HEK293 (cell line): Measurements from ENCODE around the gene SSPN.

Experiments used
- CTCF ChIA-PET: fragments of 350-600 bp; formaldehyde crosslinking; extraction: SDS; loops from one replicate; lab custom pipeline; 2021; ENCODE audit warnings: antibody characterized with exemption; lab: Yijun Ruan, JAX
- POLR2A ChIA-PET: fragments of 300-600 bp; formaldehyde crosslinking; extraction: SDS; loops from one replicate; lab custom pipeline; 2020; ENCODE audit warnings: antibody characterized with exemption, inconsistent platforms; lab: Yijun Ruan, JAX
- H3K27ac ChIP-seq: fragments of 200-500 bp; sonication (Bioruptor generic); 2 replicates; pipeline ENCODE4 v1.5.1; 2014; ENCODE audit warnings: low read depth, low read length, control low read depth, inconsistent platforms; ENCODE audit errors: extremely low read depth
- H3K36me3 ChIP-seq, 2 experiments: fragments of 200-500 bp in 1 of 2; sonication (Bioruptor generic) in 1 of 2; 1 replicate in 1 of 2; 2 replicates in 1 of 2; pipeline ENCODE4 v1.5.1; 2014 to 2017; ENCODE audit warnings: inconsistent platforms in 2 of 2, low read length in 2 of 2; ENCODE audit not compliant: control insufficient read depth in 2 of 2, insufficient read depth in 1 of 2
- H3K4me1 ChIP-seq: fragments of 200-500 bp; sonication (Bioruptor generic); 2 replicates; pipeline ENCODE4 v1.5.1; 2014; ENCODE audit warnings: mild to moderate bottlenecking, low read length, inconsistent platforms; ENCODE audit not compliant: control insufficient read depth, insufficient read depth
- H3K4me3 ChIP-seq: 2 replicates; pipeline ENCODE4 v1.5.1; 2011; ENCODE audit warnings: low read depth, mild to moderate bottlenecking, control low read depth, low read length, moderate library complexity
- H3K9me3 ChIP-seq: fragments of 200-500 bp; sonication (Bioruptor generic); 2 replicates; pipeline ENCODE4 v1.5.1; 2014; ENCODE audit warnings: low read depth, low read length, inconsistent platforms; ENCODE audit not compliant: control insufficient read depth, insufficient read depth
- GFI1B ChIP-seq: fragments of 450-650 bp; formaldehyde crosslinking; IDR thresholded peaks from 2 replicates; pipeline ENCODE4 v1.5.1; 2016; ENCODE audit warnings: missing biosample characterization, missing genetic modification characterization
- HOXC10 ChIP-seq: sonication (generic); formaldehyde crosslinking; IDR thresholded peaks from 2 replicates; pipeline ENCODE4 v1.8.1; 2023; ENCODE audit warnings: mild to moderate bottlenecking, missing genetic modification reagents
- KLF1 ChIP-seq: fragments of 450-650 bp; formaldehyde crosslinking; IDR thresholded peaks from 2 replicates; pipeline ENCODE4 v1.5.1; 2016; ENCODE audit warnings: missing biosample characterization, missing genetic modification characterization
- KLF10 ChIP-seq: fragments of 450-650 bp; IDR thresholded peaks from 2 replicates; pipeline ENCODE4 v1.5.1; 2018; ENCODE audit warnings: missing biosample characterization, mild to moderate bottlenecking, missing genetic modification characterization
- KLF16 ChIP-seq: fragments of 450-650 bp; formaldehyde crosslinking; IDR thresholded peaks from 2 replicates; pipeline ENCODE4 v1.5.1; 2017; ENCODE audit warnings: missing biosample characterization, missing genetic modification characterization
- WT1 ChIP-seq: fragments of 450-650 bp; formaldehyde crosslinking; IDR thresholded peaks from 2 replicates; pipeline ENCODE4 v1.5.1; 2016; ENCODE audit warnings: missing biosample characterization, missing genetic modification characterization
- ZBTB48 ChIP-seq: fragments of 450-650 bp; formaldehyde crosslinking; IDR thresholded peaks from 2 replicates; pipeline ENCODE4 v1.5.1; 2016; ENCODE audit warnings: missing biosample characterization, missing genetic modification characterization
- ZBTB7A ChIP-seq: fragments of 450-650 bp; formaldehyde crosslinking; IDR thresholded peaks from 2 replicates; pipeline ENCODE4 v1.5.1; 2016; ENCODE audit warnings: low read depth, missing biosample characterization, missing genetic modification characterization
- ZNF10 ChIP-seq: fragments of 450-650 bp; formaldehyde crosslinking; IDR thresholded peaks from 2 replicates; pipeline ENCODE4 v1.5.1; 2017; ENCODE audit warnings: missing biosample characterization, missing genetic modification characterization
- ZNF19 ChIP-seq: fragments of 450-650 bp; formaldehyde crosslinking; IDR thresholded peaks from 2 replicates; pipeline ENCODE4; 2016; ENCODE audit warnings: missing biosample characterization, missing genetic modification characterization, low read depth
- ZNF221 ChIP-seq: fragments of 450-650 bp; formaldehyde crosslinking; IDR thresholded peaks from 2 replicates; pipeline ENCODE4 v1.5.1; 2017; ENCODE audit warnings: missing biosample characterization, missing genetic modification characterization, borderline replicate concordance
- ZNF423 ChIP-seq: fragments of 450-650 bp; formaldehyde crosslinking; IDR thresholded peaks from 2 replicates; pipeline ENCODE4 v1.5.1; 2016; ENCODE audit warnings: missing biosample characterization, missing genetic modification characterization
- ZNF560 ChIP-seq: fragments of 450-650 bp; formaldehyde crosslinking; IDR thresholded peaks from 2 replicates; pipeline ENCODE4 v1.5.1; 2017; ENCODE audit warnings: missing biosample characterization, missing genetic modification characterization, borderline replicate concordance
- ZNF670 ChIP-seq: fragments of 450-650 bp; formaldehyde crosslinking; IDR thresholded peaks from 2 replicates; pipeline ENCODE4 v1.5.1; 2016; ENCODE audit warnings: missing biosample characterization, missing genetic modification characterization, low read depth
- TF ChIP-seq, protein P1 (sequence below): fragments of 450-650 bp; formaldehyde crosslinking; conservative IDR thresholded peaks from 2 replicates; pipeline ENCODE4 v1.5.1; 2016; ENCODE audit warnings: low read depth, missing biosample characterization, missing genetic modification characterization
- TF ChIP-seq, protein P2 (sequence below): IDR thresholded peaks from 2 replicates; pipeline ENCODE4 v1.6.1; 2011; ENCODE audit warnings: mild to moderate bottlenecking, low read depth, low read length, borderline replicate concordance
- TF ChIP-seq, protein P3 (sequence below): fragments of 450-650 bp; formaldehyde crosslinking; IDR thresholded peaks from 2 replicates; pipeline ENCODE4 v1.5.1; 2016; ENCODE audit warnings: missing biosample characterization, missing genetic modification characterization
- TF ChIP-seq, protein P4 (sequence below): fragments of 450-650 bp; formaldehyde crosslinking; IDR thresholded peaks from 2 replicates; pipeline ENCODE4 v1.5.1; 2016; ENCODE audit warnings: missing biosample characterization, missing genetic modification characterization
- TF ChIP-seq, protein P5 (sequence below): fragments of 450-650 bp; formaldehyde crosslinking; IDR thresholded peaks from 2 replicates; pipeline ENCODE4; 2016; ENCODE audit warnings: missing biosample characterization, missing genetic modification characterization
- TF ChIP-seq, protein P6 (sequence below): fragments of 450-650 bp; formaldehyde crosslinking; IDR thresholded peaks from 2 replicates; pipeline ENCODE4 v1.5.1; 2016; ENCODE audit warnings: missing biosample characterization, missing genetic modification characterization

The SSPN gene

DNA sequence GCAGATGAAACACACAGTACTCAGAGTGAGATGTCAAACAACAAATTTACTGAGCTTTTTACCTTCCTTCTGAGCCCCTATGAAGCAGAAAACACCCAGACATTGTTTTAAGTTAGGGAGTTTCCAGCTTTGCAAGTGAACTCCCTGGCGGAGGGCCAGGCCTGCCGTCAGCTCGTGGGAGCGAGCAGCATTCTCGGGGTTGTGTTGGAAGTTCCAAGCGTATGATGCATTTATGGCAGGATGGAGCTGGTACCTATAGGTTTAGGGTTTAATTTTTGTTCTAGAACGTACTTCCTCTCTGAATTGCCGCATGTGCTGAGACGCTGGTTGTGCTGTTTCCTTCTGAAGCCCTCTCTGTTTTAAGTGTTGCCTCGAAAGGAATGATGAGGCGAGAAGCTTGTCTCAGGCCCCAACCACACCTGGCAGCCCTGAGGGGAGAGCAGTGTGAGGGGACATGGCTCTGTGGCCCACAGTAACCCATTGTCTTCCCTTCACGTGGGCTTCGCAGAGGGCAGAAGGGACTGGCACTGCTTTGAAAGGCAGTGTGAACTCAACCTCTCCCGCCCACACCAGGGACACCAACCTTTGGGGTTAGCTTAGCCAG lies 76.6 kb downstream of the SSPN start:
- peak; percentile 44; the same call in 1 of the 2 replicates for TF ChIP-seq WT1 (tag by site-specific recombination)
- TF ChIP-seq, protein P1, sequence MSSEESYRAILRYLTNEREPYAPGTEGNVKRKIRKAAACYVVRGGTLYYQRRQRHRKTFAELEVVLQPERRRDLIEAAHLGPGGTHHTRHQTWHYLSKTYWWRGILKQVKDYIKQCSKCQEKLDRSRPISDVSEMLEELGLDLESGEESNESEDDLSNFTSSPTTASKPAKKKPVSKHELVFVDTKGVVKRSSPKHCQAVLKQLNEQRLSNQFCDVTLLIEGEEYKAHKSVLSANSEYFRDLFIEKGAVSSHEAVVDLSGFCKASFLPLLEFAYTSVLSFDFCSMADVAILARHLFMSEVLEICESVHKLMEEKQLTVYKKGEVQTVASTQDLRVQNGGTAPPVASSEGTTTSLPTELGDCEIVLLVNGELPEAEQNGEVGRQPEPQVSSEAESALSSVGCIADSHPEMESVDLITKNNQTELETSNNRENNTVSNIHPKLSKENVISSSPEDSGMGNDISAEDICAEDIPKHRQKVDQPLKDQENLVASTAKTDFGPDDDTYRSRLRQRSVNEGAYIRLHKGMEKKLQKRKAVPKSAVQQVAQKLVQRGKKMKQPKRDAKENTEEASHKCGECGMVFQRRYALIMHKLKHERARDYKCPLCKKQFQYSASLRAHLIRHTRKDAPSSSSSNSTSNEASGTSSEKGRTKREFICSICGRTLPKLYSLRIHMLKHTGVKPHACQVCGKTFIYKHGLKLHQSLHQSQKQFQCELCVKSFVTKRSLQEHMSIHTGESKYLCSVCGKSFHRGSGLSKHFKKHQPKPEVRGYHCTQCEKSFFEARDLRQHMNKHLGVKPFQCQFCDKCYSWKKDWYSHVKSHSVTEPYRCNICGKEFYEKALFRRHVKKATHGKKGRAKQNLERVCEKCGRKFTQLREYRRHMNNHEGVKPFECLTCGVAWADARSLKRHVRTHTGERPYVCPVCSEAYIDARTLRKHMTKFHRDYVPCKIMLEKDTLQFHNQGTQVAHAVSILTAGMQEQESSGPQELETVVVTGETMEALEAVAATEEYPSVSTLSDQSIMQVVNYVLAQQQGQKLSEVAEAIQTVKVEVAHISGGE (tag by site-specific recombination), result no peak
- TF ChIP-seq, all 188 proteins: peak for 1
- POLR2A ChIA-PET, result no interaction called here
- Histone ChIP-seq H3K4me1 (peaks cover 18% of the 10 kb centered on the region), H3K4me3 (no peak overlapping the region), H3K9me3 (no peaks in the 10 kb centered on the region), H3K36me3 (no peaks in the 10 kb centered on the region), H3K27ac (no peak overlapping the region; the same call in 1 of the 2 replicates)
- CTCF ChIA-PET, result interaction anchor here (1.1 to 1.5 kb wide), 2 partner anchors 148 to 174 kb away, joined by 3 read pairs; no protein-coding TSS in a partner anchor

DNA sequence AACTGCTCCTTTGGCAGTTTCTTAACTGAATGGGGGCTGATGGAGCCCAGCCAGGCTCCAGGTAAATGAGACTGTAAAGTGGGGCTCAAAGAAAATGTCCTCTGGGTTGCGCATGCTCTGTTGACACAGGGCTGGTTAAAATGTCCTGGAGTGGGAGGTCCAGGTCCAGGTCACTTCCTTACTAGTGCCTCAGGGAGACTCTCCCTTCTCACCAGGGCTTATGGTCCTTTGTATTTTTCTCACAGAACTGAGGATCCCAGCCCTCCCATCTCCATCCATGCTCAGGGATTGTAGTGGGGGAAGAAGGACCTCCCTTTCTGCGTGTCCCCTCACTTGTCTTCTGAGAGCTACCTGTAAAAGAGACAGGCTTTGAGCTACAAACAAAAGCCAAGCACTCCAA lies 77.5 kb downstream of the SSPN start:
- ChIA-PET CTCF (interaction anchor here (1.5 kb wide), 1 partner anchor 149 kb away, joined by 3 read pairs; no protein-coding TSS in a partner anchor), POLR2A (no interaction called here)
- no peaks in the 10 kb centered on the region for H3K9me3 ChIP-seq
- H3K36me3 ChIP-seq, result no peaks in the 10 kb centered on the region
- no peak overlapping the region for H3K4me3 ChIP-seq
- H3K27ac ChIP-seq, result no peak overlapping the region; the same call in 1 of the 2 replicates
- H3K4me1 ChIP-seq, result peaks cover 18% of the 10 kb centered on the region
- TF ChIP-seq ZNF221 (tag by site-specific recombination) (no peak), KLF16 (tag by site-specific recombination) (no peak), HOXC10 (CRISPR knock-in tag) (no peak), ZBTB7A (tag by site-specific recombination) (no peak), ZNF670 (tag by site-specific recombination) (no peak), KLF1 (tag by site-specific recombination) (no peak), KLF10 (tag by site-specific recombination) (no peak)
- TF ChIP-seq, protein P2, sequence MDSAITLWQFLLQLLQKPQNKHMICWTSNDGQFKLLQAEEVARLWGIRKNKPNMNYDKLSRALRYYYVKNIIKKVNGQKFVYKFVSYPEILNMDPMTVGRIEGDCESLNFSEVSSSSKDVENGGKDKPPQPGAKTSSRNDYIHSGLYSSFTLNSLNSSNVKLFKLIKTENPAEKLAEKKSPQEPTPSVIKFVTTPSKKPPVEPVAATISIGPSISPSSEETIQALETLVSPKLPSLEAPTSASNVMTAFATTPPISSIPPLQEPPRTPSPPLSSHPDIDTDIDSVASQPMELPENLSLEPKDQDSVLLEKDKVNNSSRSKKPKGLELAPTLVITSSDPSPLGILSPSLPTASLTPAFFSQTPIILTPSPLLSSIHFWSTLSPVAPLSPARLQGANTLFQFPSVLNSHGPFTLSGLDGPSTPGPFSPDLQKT, result no peak
- TF ChIP-seq, all 188 proteins: peak for 0

DNA sequence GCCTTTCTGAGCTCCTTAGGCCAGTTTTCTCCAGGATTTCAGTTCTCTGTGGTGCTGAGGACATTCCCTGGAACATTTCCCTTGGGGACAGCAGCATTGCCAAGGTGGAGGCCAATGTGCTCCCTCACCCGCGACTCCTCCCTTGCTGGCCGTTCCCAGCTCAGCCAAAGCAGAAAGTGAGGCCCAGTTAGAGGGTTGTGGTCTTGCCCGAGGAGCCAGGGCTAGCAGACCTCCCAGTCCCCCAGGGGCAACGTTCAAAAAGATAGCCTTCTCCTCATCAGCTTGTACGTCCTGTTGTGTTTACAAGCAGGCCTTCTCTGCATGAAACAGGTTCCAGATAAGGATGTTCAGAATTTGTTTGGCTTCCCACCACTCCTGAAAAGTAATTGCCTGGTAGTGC lies 78.4 kb downstream of the SSPN start:
- Histone ChIP-seq H3K36me3 (no peaks in the 10 kb centered on the region), H3K9me3 (no peaks in the 10 kb centered on the region), H3K4me1 (peaks cover 18% of the 10 kb centered on the region), H3K4me3 (no peak overlapping the region), H3K27ac (peak overlapping the region; percentile 95)
- ChIA-PET POLR2A (no interaction called here), CTCF (interaction anchor here (0.5 to 1.7 kb wide), 7 partner anchors 10 to 155 kb away, joined by 3 to 5 read pairs (median 3); no protein-coding TSS in a partner anchor)
- TF ChIP-seq GFI1B (tag by site-specific recombination), result no peak
- no peak for TF ChIP-seq ZNF19 (tag by site-specific recombination)
- TF ChIP-seq, protein P3, sequence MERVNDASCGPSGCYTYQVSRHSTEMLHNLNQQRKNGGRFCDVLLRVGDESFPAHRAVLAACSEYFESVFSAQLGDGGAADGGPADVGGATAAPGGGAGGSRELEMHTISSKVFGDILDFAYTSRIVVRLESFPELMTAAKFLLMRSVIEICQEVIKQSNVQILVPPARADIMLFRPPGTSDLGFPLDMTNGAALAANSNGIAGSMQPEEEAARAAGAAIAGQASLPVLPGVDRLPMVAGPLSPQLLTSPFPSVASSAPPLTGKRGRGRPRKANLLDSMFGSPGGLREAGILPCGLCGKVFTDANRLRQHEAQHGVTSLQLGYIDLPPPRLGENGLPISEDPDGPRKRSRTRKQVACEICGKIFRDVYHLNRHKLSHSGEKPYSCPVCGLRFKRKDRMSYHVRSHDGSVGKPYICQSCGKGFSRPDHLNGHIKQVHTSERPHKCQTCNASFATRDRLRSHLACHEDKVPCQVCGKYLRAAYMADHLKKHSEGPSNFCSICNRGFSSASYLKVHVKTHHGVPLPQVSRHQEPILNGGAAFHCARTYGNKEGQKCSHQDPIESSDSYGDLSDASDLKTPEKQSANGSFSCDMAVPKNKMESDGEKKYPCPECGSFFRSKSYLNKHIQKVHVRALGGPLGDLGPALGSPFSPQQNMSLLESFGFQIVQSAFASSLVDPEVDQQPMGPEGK (tag by site-specific recombination), result 0 out of 2 replicates have a peak, but pooled peaks have one; percentile 6
- peak; percentile 33; the same call in 1 of the 2 replicates for TF ChIP-seq ZBTB48 (tag by site-specific recombination)
- TF ChIP-seq ZNF560 (tag by site-specific recombination), result no peak
- no peak for TF ChIP-seq ZNF10
- TF ChIP-seq, protein P4, sequence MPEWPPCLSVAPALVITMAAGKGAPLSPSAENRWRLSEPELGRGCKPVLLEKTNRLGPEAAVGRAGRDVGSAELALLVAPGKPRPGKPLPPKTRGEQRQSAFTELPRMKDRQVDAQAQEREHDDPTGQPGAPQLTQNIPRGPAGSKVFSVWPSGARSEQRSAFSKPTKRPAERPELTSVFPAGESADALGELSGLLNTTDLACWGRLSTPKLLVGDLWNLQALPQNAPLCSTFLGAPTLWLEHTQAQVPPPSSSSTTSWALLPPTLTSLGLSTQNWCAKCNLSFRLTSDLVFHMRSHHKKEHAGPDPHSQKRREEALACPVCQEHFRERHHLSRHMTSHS (tag by site-specific recombination), result 0 out of 2 replicates have a peak, but pooled peaks have one; percentile 20
- TF ChIP-seq, protein P5, sequence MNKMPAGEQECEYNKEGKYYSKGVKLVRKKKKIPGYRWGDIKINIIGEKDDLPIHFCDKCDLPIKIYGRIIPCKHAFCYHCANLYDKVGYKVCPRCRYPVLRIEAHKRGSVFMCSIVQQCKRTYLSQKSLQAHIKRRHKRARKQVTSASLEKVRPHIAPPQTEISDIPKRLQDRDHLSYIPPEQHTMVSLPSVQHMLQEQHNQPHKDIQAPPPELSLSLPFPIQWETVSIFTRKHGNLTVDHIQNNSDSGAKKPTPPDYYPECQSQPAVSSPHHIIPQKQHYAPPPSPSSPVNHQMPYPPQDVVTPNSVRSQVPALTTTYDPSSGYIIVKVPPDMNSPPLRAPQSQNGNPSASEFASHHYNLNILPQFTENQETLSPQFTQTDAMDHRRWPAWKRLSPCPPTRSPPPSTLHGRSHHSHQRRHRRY (tag by site-specific recombination), result no peak
- TF ChIP-seq ZNF423 (tag by site-specific recombination), result peak; percentile 85
- TF ChIP-seq, protein P6, sequence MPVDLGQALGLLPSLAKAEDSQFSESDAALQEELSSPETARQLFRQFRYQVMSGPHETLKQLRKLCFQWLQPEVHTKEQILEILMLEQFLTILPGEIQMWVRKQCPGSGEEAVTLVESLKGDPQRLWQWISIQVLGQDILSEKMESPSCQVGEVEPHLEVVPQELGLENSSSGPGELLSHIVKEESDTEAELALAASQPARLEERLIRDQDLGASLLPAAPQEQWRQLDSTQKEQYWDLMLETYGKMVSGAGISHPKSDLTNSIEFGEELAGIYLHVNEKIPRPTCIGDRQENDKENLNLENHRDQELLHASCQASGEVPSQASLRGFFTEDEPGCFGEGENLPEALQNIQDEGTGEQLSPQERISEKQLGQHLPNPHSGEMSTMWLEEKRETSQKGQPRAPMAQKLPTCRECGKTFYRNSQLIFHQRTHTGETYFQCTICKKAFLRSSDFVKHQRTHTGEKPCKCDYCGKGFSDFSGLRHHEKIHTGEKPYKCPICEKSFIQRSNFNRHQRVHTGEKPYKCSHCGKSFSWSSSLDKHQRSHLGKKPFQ (tag by site-specific recombination), result no peak; the same call in 1 of the 2 replicates
